ENCODE measurements around the gene MAGEA10.

DNA sequence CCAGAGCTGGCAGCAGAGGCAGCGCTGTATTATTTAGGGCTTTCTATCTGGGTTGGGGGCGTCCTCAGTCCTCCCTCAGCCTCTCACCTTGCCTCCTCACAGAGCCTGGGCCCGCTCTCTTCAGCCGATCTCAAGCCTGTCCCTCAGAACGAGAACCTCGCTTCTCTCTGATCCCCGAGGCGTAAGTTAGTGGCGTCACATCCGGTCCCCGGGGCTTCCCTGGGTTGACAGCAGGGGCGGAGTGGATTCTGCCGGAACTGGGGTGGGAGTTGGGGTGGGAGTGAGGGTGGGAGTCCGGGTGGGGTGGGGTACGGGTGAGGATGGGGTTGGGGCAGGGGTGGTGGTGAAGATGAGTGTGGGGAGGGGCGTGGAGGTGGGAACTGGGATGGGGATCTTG lies at the start of gene MAGEA10:
- TF ChIP-seq, protein P1, sequence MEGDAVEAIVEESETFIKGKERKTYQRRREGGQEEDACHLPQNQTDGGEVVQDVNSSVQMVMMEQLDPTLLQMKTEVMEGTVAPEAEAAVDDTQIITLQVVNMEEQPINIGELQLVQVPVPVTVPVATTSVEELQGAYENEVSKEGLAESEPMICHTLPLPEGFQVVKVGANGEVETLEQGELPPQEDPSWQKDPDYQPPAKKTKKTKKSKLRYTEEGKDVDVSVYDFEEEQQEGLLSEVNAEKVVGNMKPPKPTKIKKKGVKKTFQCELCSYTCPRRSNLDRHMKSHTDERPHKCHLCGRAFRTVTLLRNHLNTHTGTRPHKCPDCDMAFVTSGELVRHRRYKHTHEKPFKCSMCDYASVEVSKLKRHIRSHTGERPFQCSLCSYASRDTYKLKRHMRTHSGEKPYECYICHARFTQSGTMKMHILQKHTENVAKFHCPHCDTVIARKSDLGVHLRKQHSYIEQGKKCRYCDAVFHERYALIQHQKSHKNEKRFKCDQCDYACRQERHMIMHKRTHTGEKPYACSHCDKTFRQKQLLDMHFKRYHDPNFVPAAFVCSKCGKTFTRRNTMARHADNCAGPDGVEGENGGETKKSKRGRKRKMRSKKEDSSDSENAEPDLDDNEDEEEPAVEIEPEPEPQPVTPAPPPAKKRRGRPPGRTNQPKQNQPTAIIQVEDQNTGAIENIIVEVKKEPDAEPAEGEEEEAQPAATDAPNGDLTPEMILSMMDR (IDR thresholded peaks at IDR 0.05), result no peak
- no peak for TF ChIP-seq POLR2A (IDR thresholded peaks at IDR 0.05)

All from adrenal gland (tissue), 5 donors.